Measurements from ENCODE around the gene CCDC157. TPM values are rescaled to one million over a fixed set of nuclear protein-coding genes. Genes with fewer than 3 reads are reported as not detected.
A peak's percentile ranks its signal among the peaks of the same experiment; 100 is the strongest.

Gene CCDC157
- total and polyA plus RNA-seq, 2 of the 4 experiments (the other 2 are of a cell fraction), result 0.90 to 2.2 TPM

- Histone ChIP-seq H4K8ac (ENCODE audit: low read depth in 2 of 2, low read length in 2 of 2) (peak within 1 kb of the TSS; percentile 97 to 98), H3K14ac (replicated peaks; ENCODE audit: low read depth, low read length) (peak within 1 kb of the TSS; percentile 98), H2BK15ac (ENCODE audit: low read depth, low read length) (peak within 1 kb of the TSS; percentile 42; the same call in 1 of the 3 replicates), H3K18ac (ENCODE audit: low read depth, low read length) (peak within 1 kb of the TSS; percentile 24), H2AFZ (replicated peaks; ENCODE audit: low read length, poor library complexity) (peak within 1 kb of the TSS; percentile 100), H3K9me3 (ENCODE audit: control insufficient read depth, insufficient read depth, low read length) (no peaks in the 10 kb centered on the region), H3K4ac (ENCODE audit: low read depth, low read length) (peak within 1 kb of the TSS; percentile 97), H3K4me2 (ENCODE audit: low read depth, low read length) (peak within 1 kb of the TSS; percentile 96), H3K36me3 (ENCODE audit: control insufficient read depth, insufficient read depth, low read length) (peaks cover 19% of the 10 kb centered on the region), H4K20me1 (ENCODE audit: insufficient read depth, low read length) (no peaks in the 10 kb centered on the region), H3K9me1 (ENCODE audit: insufficient read depth, low read length) (peaks cover 8% of the 10 kb centered on the region), H3K4me3 (ENCODE audit: insufficient read depth, low read depth, low read length) (peak within 1 kb of the TSS; percentile 75), H4K91ac (ENCODE audit: insufficient read depth, low read depth, low read length) (peak within 1 kb of the TSS; percentile 98), H3K4me1 (ENCODE audit: control insufficient read depth, insufficient read depth, low read length) (peaks cover 12% of the 10 kb centered on the region), H3K79me1 (ENCODE audit: low read depth in 1 of 2, low read length in 2 of 2) (peaks cover 11 to 17% of the 10 kb centered on the region in 2 experiments), H3K9ac (ENCODE audit: low read depth, low read length) (peak within 1 kb of the TSS; percentile 93), H2BK20ac (ENCODE audit: low read depth, low read length) (0 out of 2 replicates have a peak within 1 kb of the TSS, but pooled peaks have one; percentile 66), H2BK120ac (ENCODE audit: low read depth, low read length) (peak within 1 kb of the TSS; percentile 83; the same call in 1 of the 2 replicates), H2AK9ac (replicated peaks; ENCODE audit: low read depth, low read length, poor library complexity) (peak within 1 kb of the TSS; percentile 98), H2AK5ac (ENCODE audit: low read depth, low read length) (peak within 1 kb of the TSS; percentile 99), H3K56ac (ENCODE audit: extremely low read depth, insufficient read depth, low read length) (peak within 1 kb of the TSS; percentile 59), H3K27ac (ENCODE audit: insufficient read depth, low read length) (peak within 1 kb of the TSS; percentile 85), H3K23ac (ENCODE audit: low read depth, low read length) (peak within 1 kb of the TSS; percentile 93), H4K5ac (ENCODE audit: low read depth, low read length) (peak within 1 kb of the TSS; percentile 65), H2BK5ac (ENCODE audit: low read depth, low read length, poor library complexity, severe bottlenecking) (peak within 1 kb of the TSS; percentile 66), H3K27me3 (ENCODE audit: control insufficient read depth, insufficient read depth, low read length) (no peaks in the 10 kb centered on the region)
- POLR2A ChIA-PET (ENCODE audit: unreplicated experiment), result interaction anchor here (0.6 to 1.0 kb wide), 2 partner anchors 30 to 99 kb away, joined by 3 to 5 read pairs; partner anchors contain the start of genes CCDC157 and SF3A1
- TF ChIP-seq MXI1 (IDR thresholded peaks at IDR 0.05; ENCODE audit: borderline replicate concordance, low read depth, low read length) (peak; percentile 25; the same call in 1 of the 2 replicates), RFX5 (IDR thresholded peaks at IDR 0.05; ENCODE audit: low read depth, low read length) (no peak), POLR2A (IDR thresholded peaks at IDR 0.05; ENCODE audit: low read depth, low read length) (peak; percentile 50; the same call in 1 of the 2 replicates), ELK1 (IDR thresholded peaks at IDR 0.05; ENCODE audit: borderline replicate concordance, low read depth, low read length) (no peak), RAD21 (IDR thresholded peaks at IDR 0.05; ENCODE audit: low read length) (peak; percentile 80), CEBPB (IDR thresholded peaks at IDR 0.05; ENCODE audit: low read depth, low read length) (no peak), MAZ (IDR thresholded peaks at IDR 0.05; ENCODE audit: borderline replicate concordance, low read depth, low read length) (peak; percentile 69; the same call in 1 of the 2 replicates), CTCF (conservative IDR thresholded peaks at IDR 0.05; ENCODE audit: low read depth, low read length) (peak; percentile 88), SMC3 (IDR thresholded peaks at IDR 0.05; ENCODE audit: low read depth, low read length) (peak; percentile 62)
- ATAC-seq (ENCODE audit: low read depth) (peak; percentile 97), DNase-seq (peak; percentile 64)
- BruUV-seq (replicated peaks), result TSS peak; percentile 86
- in situ Hi-C loops (cut with MboI; ENCODE audit: low sequenced_read_pairs) (no loop called here), intact Hi-C loops (cut with micrococcal nuclease) (loop anchor here (1.0 to 2.0 kb wide), 4 partner anchors 36 to 278 kb away; no protein-coding TSS in a partner anchor), dilution Hi-C loops (cut with HindIII; ENCODE audit: low sequenced_read_pairs, unreplicated experiment) (no loop called here)
- CTCF ChIA-PET, result interaction anchor here (0.6 to 1.2 kb wide), 5 partner anchors 98 to 606 kb away, joined by 3 to 7 read pairs (median 4); no protein-coding TSS in a partner anchor
- 1% methylated on average over 16 of the region's 95 CpGs; no CpG with 5 or more reads in 1 of the 2 experiments for WGBS, 2 experiments (ENCODE audit: extremely low coverage in 2 of 2, insufficient read length in 1 of 2)
Measured at GRCh38 chr22:30386960-30387827, 30.4 kb downstream of the CCDC157 start, which contains the start of gene RNF215. Gene RNF215, minus strand, starts transcription at chr22:30387411. Its CDS starts 98 bp downstream, at chr22:30387313.

Data from IMR-90 (cell line).